K562 (cell line): ENCODE measurements around the gene HSPA5. TPM values are rescaled to one million over a fixed set of nuclear protein-coding genes. Genes with fewer than 3 reads are reported as not detected.
A peak's percentile ranks its signal among the peaks of the same experiment; 100 is the strongest.

Experiments used
- ADNP ChIP-seq: fragments of 200-800 bp; sonication (Bioruptor generic); IDR thresholded peaks from 2 replicates; pipeline ENCODE4 v1.6.1; 2016; ENCODE audit warnings: missing genetic modification characterization, missing compliant biosample characterization
- BRD9 ChIP-seq: fragments of 450-650 bp; IDR thresholded peaks from 2 replicates; pipeline ENCODE4 v1.6.1; 2018; ENCODE audit warnings: low read depth; ENCODE audit not compliant: partially characterized antibody
- CBFA2T3 ChIP-seq: fragments of 450-650 bp; IDR thresholded peaks from 2 replicates; pipeline ENCODE4 v1.6.1; 2017
- ESRRB ChIP-seq: fragments of 250-450 bp; sonication (Bioruptor Pico); IDR thresholded peaks from 2 replicates; pipeline ENCODE4 v1.5.0; 2020; ENCODE audit warnings: mild to moderate bottlenecking, moderate library complexity, borderline replicate concordance
- FOXK2 ChIP-seq, 2 experiments: fragments of 450-650 bp; IDR thresholded peaks in 1 of 2; conservative IDR thresholded peaks in 1 of 2; 2 replicates each; pipeline ENCODE4 v1.6.1; 2016; ENCODE audit warnings: low read depth in 2 of 2, mild to moderate bottlenecking in 1 of 2
- GATAD2B ChIP-seq: fragments of 450-650 bp; IDR thresholded peaks from 2 replicates; pipeline ENCODE4 v1.6.1; 2017; ENCODE audit warnings: mild to moderate bottlenecking, borderline replicate concordance
- HLTF ChIP-seq: fragments of 450-650 bp; IDR thresholded peaks from 2 replicates; pipeline ENCODE4 v1.6.1; 2016
- HMGN3 ChIP-seq: IDR thresholded peaks from 2 replicates; pipeline ENCODE4 v1.6.1; 2011; ENCODE audit warnings: borderline replicate concordance, low read depth, mild to moderate bottlenecking, mixed read lengths, low read length; ENCODE audit not compliant: insufficient read length; ENCODE audit errors: extremely low read depth
- JUNB ChIP-seq: fragments of 450-650 bp; formaldehyde crosslinking; conservative IDR thresholded peaks from 2 replicates; pipeline ENCODE4 v1.4.0; 2020; ENCODE audit warnings: mild to moderate bottlenecking
- LARP7 ChIP-seq: fragments of 450-650 bp; IDR thresholded peaks from 2 replicates; pipeline ENCODE4 v1.6.1; 2016
- MAFG ChIP-seq: fragments of 450-650 bp; conservative IDR thresholded peaks from 2 replicates; pipeline ENCODE4 v1.6.1; 2016; ENCODE audit warnings: missing genetic modification characterization, missing compliant biosample characterization
- MAZ ChIP-seq, 2 experiments: fragments of 450-650 bp in 1 of 2; sonication (generic) in 1 of 2; formaldehyde crosslinking; IDR thresholded peaks in 1 of 2; conservative IDR thresholded peaks in 1 of 2; 2 replicates each; pipeline versions ENCODE4 v1.4.0 to v1.5.0; 2020; ENCODE audit warnings: mild to moderate bottlenecking in 1 of 2, missing genetic modification reagents in 1 of 2
- NCOA6 ChIP-seq: fragments of 450-650 bp; IDR thresholded peaks from 2 replicates; pipeline ENCODE4 v1.6.1; 2017; ENCODE audit warnings: mild to moderate bottlenecking
- NFATC3 ChIP-seq: fragments of 450-650 bp; IDR thresholded peaks from 2 replicates; pipeline ENCODE4 v1.6.1; 2017; ENCODE audit warnings: mild to moderate bottlenecking
- NFIC ChIP-seq: fragments of 450-650 bp; IDR thresholded peaks from 2 replicates; pipeline ENCODE4 v1.6.1; 2017; ENCODE audit warnings: mild to moderate bottlenecking, inconsistent platforms
- SOX6 ChIP-seq: fragments of 450-650 bp; IDR thresholded peaks from 2 replicates; pipeline ENCODE4 v1.6.1; 2014; ENCODE audit warnings: mild to moderate bottlenecking
- TARDBP ChIP-seq: fragments of 450-650 bp; IDR thresholded peaks from 2 replicates; pipeline ENCODE4 v1.6.1; 2016
- TRIM24 ChIP-seq, 2 experiments: fragments of 450-650 bp; IDR thresholded peaks; 2 replicates each; pipeline ENCODE4 v1.6.1; 2016
- ZBTB8A ChIP-seq: fragments of 450-650 bp; IDR thresholded peaks from 2 replicates; pipeline ENCODE4 v1.6.1; 2018; ENCODE audit warnings: mild to moderate bottlenecking, moderate library complexity; ENCODE audit not compliant: partially characterized antibody
- ZC3H11A ChIP-seq: IDR thresholded peaks from 2 replicates; pipeline ENCODE4 v1.6.1; 2012; ENCODE audit warnings: low read depth, low read length, improper control_type of control experiment
- ZNF197 ChIP-seq: fragments of 200-800 bp; sonication (Bioruptor generic); IDR thresholded peaks from 2 replicates; pipeline ENCODE4 v1.6.1; 2016; ENCODE audit warnings: low read depth, missing genetic modification characterization, missing compliant biosample characterization
- ZNF274 ChIP-seq: IDR thresholded peaks from 2 replicates; pipeline ENCODE4 v1.6.1; 2011; ENCODE audit warnings: low read depth, mild to moderate bottlenecking, low read length, moderate library complexity, borderline replicate concordance
- ZNF444 ChIP-seq: fragments of 250-450 bp; sonication (Bioruptor Pico); IDR thresholded peaks from 2 replicates; pipeline ENCODE4 v1.4.0; 2020; ENCODE audit warnings: mild to moderate bottlenecking, moderate library complexity
- ZNF583 ChIP-seq: fragments of 250-450 bp; sonication (Bioruptor Pico); IDR thresholded peaks from 2 replicates; pipeline ENCODE4 v1.4.0; 2020
- polyA plus RNA-seq, 8 experiments: library from polyadenylated mRNA; depleted of rRNA in 4 of 8; stranded (reverse) in 5 of 8; unstranded in 3 of 8; fragments of >200 nt; fragmentation: Nextera tagmentation in 2 of 8; fragmentation: Illumina TruSeq in 1 of 8; extraction: Ambion mirVana in 2 of 8; extraction: Trizol in 1 of 8; gene quantifications; 2 replicates each; pipeline versions ENCODE4 v1.2.1 to v1.2.3, GENCODE V29; 2011 to 2014; ENCODE audit warnings: inconsistent platforms in 1 of 8, missing spikeins in 1 of 8
- total RNA-seq, 7 experiments: library from RNA; depleted of rRNA in 6 of 7; stranded (reverse); fragments of >200 nt in 6 of 7; fragmentation: Illumina TruSeq in 2 of 7; extraction: Trizol in 2 of 7; gene quantifications; 2 replicates each; pipeline versions ENCODE4 v1.2.1 to v1.2.3, GENCODE V29; 2011 to 2021; ENCODE audit warnings: low replicate concordance in 1 of 7
- TF ChIP-seq, protein P1 (sequence below): conservative IDR thresholded peaks from 2 replicates; pipeline ENCODE4 v1.6.1; 2011; ENCODE audit warnings: low read depth, mild to moderate bottlenecking, low read length; ENCODE audit not compliant: control insufficient read depth
- TF ChIP-seq, protein P2 (sequence below): fragments of 450-650 bp; IDR thresholded peaks from 2 replicates; pipeline ENCODE4 v1.6.1; 2016; ENCODE audit warnings: antibody characterized with exemption
- TF ChIP-seq, protein P3 (sequence below), 2 experiments: IDR thresholded peaks in 1 of 2; conservative IDR thresholded peaks in 1 of 2; 2 replicates each; pipeline ENCODE4 v1.6.1; 2016; ENCODE audit warnings: low read depth in 2 of 2, mild to moderate bottlenecking in 1 of 2, missing compliant biosample characterization in 1 of 2, missing genetic modification characterization in 1 of 2, moderate library complexity in 1 of 2

Gene HSPA5
- total and polyA plus RNA-seq, 9 of the 15 experiments (the other 6 are each of a cell fraction or from before 2014, with no cell fraction given), result 48.0 to 265 (median 113) TPM

DNA sequence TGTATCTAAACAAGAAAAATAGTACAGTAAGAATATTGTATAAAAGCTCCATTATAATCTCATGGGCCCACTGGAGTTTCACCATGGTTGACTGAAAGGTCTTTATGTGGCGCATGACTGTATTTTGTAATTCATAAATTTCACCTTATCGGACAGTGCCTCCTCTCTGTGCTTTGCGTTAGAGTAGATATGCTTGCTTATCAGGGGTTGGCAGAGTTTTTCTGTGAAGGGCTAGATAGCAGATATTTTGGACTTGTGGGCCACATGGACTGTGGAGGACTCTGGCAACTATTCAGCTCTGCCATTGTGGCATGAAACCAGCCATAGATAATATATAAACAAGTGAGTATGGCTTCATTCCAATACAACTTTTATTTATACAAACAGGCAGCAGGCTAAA lies 43.7 kb upstream of the HSPA5 start (continued):
- TF ChIP-seq MAFG (tag) (0 out of 2 replicates have a peak, but pooled peaks have one; percentile 16), HLTF (peak; percentile 91; the same call in 1 of the 2 replicates), MAZ (CRISPR knock-in tag; conservative IDR thresholded peaks at IDR 0.05 in 1 of 2, IDR thresholded peaks at IDR 0.05 in 1 of 2) (peak; percentile 11 to 82; a peak in 3 of 4 replicates), ZNF444 (peak; percentile 76; the same call in 1 of the 2 replicates), TRIM24 (IDR thresholded peaks at IDR 0.05) (peak; percentile 99 to 100), NFATC3 (peak; percentile 86), BRD9 (peak; percentile 17), SOX6 (peak; percentile 99), ZC3H11A (no peak), ZNF197 (CRISPR knock-in tag) (peak; percentile 98), ADNP (tag) (0 out of 2 replicates have a peak, but pooled peaks have one; percentile 40), NCOA6 (peak; percentile 48; the same call in 1 of the 2 replicates), ZNF583 (CRISPR knock-in tag) (peak; percentile 86; the same call in 1 of the 2 replicates), CBFA2T3 (peak; percentile 100), JUNB (CRISPR knock-in tag) (no peak), NFIC (peak; percentile 99), TARDBP (peak; percentile 99), FOXK2 (conservative IDR thresholded peaks at IDR 0.05 in 1 of 2, IDR thresholded peaks at IDR 0.05 in 1 of 2; ENCODE audit: low read depth in 2 of 2) (peak; percentile 37 to 46), ZNF274 (peak; percentile 87), ZBTB8A (no peak), HMGN3 (peak; percentile 92), LARP7 (no peak), ESRRB (CRISPR knock-in tag) (no peak), GATAD2B (peak; percentile 94)
- TF ChIP-seq, protein P1, sequence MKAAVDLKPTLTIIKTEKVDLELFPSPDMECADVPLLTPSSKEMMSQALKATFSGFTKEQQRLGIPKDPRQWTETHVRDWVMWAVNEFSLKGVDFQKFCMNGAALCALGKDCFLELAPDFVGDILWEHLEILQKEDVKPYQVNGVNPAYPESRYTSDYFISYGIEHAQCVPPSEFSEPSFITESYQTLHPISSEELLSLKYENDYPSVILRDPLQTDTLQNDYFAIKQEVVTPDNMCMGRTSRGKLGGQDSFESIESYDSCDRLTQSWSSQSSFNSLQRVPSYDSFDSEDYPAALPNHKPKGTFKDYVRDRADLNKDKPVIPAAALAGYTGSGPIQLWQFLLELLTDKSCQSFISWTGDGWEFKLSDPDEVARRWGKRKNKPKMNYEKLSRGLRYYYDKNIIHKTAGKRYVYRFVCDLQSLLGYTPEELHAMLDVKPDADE, result peak; percentile 72
- TF ChIP-seq, protein P2, sequence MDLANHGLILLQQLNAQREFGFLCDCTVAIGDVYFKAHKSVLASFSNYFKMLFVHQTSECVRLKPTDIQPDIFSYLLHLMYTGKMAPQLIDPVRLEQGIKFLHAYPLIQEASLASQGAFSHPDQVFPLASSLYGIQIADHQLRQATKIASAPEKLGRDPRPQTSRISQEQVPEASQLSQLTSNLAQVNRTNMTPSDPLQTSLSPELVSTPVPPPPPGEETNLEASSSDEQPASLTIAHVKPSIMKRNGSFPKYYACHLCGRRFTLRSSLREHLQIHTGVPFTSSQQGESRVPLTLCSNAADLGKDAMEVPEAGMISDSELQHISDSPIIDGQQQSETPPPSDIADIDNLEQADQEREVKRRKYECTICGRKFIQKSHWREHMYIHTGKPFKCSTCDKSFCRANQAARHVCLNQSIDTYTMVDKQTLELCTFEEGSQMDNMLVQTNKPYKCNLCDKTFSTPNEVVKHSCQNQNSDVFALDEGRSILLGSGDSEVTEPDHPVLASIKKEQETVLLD, result peak; percentile 74
- TF ChIP-seq, protein P3, sequence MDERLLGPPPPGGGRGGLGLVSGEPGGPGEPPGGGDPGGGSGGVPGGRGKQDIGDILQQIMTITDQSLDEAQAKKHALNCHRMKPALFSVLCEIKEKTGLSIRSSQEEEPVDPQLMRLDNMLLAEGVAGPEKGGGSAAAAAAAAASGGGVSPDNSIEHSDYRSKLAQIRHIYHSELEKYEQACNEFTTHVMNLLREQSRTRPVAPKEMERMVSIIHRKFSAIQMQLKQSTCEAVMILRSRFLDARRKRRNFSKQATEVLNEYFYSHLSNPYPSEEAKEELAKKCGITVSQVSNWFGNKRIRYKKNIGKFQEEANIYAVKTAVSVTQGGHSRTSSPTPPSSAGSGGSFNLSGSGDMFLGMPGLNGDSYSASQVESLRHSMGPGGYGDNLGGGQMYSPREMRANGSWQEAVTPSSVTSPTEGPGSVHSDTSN (CRISPR knock-in tag; IDR thresholded peaks at IDR 0.05; ENCODE audit: low read depth), result peak; percentile 17; the same call in 1 of the 2 replicates
- TF ChIP-seq, protein P3 (tag; conservative IDR thresholded peaks at IDR 0.05; ENCODE audit: low read depth), result peak; percentile 95
